Measurements from ENCODE around the gene CCDC184.

GRCh38 chr12:48221645-48222044 lies 38.2 kb downstream of the CCDC184 start:
- TF ChIP-seq EZH2 (IDR thresholded peaks at IDR 0.05; ENCODE audit: insufficient read depth, poor library complexity, severe bottlenecking) (no peak), EZH2phosphoT487 (IDR thresholded peaks at IDR 0.05; ENCODE audit: insufficient read depth, low read depth) (no peak)

All from GM23248 (cell line).